Fibroblast of pulmonary artery (primary cell): ENCODE data around the gene ITIH1.

ENCODE experiments used
- DNase-seq: peaks from one replicate; pipeline ENCODE4 v3.0.0-alpha.2; 2010; ENCODE audit warnings: low read depth
- H3K4me3 ChIP-seq: replicated peaks from 2 replicates; pipeline ENCODE4 v1.5.1; 2011; ENCODE audit warnings: low read depth, mild to moderate bottlenecking, control low read depth, low read length, moderate library complexity
- CTCF ChIP-seq: IDR thresholded peaks from 2 replicates; pipeline ENCODE4 v1.5.1; 2011; ENCODE audit warnings: mild to moderate bottlenecking, control low read depth, low read length, inconsistent platforms; ENCODE audit errors: missing control alignments

ITIH1 gene

GRCh38 chr3:52830535-52831258, 53.3 kb downstream of the ITIH1 start, which contains the start of gene ITIH4:
Gene ITIH4 (minus strand): TSS chr3:52830672. CDS start chr3:52830642, 30 bp downstream.
- no peak within 1 kb of the TSS for H3K4me3 ChIP-seq
- no peak for DNase-seq
- TF ChIP-seq CTCF = no peak

- no peak overlapping the region for H3K4me3 ChIP-seq
- peak; percentile 70 for DNase-seq
- no peak for TF ChIP-seq CTCF
These were observed 54.3 kb downstream of the ITIH1 start for GRCh38 chr3:52831500-52832301.

GRCh38 chr3:52833202-52833601, 55.8 kb downstream of the ITIH1 start:
- no peak for TF ChIP-seq CTCF
- no peak overlapping the region for H3K4me3 ChIP-seq
- no peak for DNase-seq

GRCh38 chr3:52834871-52835501, 57.6 kb downstream of the ITIH1 start, which contains the start of gene MUSTN1:
Gene MUSTN1 (minus strand): TSS chr3:52835019. CDS start chr3:52834948, 71 bp downstream.
- no peak for TF ChIP-seq CTCF
- H3K4me3 ChIP-seq = no peak within 1 kb of the TSS
- peak; percentile 25 for DNase-seq

- TF ChIP-seq CTCF = no peak
- H3K4me3 ChIP-seq = no peak overlapping the region
- no peak for DNase-seq
These were observed 58.5 kb downstream of the ITIH1 start for GRCh38 chr3:52835766-52836470.

- TF ChIP-seq CTCF = no peak
- no peak overlapping the region for H3K4me3 ChIP-seq
- DNase-seq = no peak
These were observed 59.1 kb downstream of the ITIH1 start for GRCh38 chr3:52836471-52836845.
